GM19467 (cell line): ENCODE results near the gene CALHM2.
"Not testable (repeated sequence)": the region's sequence is repeated elsewhere in the genome, so short reads cannot be mapped to it uniquely, and the experiment has no call there.

Experiments used
- ATAC-seq: cut with Tn5 transposase; IDR thresholded peaks from one replicate; pipeline ENCODE4 v1.9.1; 2021; ENCODE audit warnings: mild to moderate bottlenecking, moderate library complexity; ENCODE audit not compliant: unreplicated experiment

CALHM2 gene

DNA sequence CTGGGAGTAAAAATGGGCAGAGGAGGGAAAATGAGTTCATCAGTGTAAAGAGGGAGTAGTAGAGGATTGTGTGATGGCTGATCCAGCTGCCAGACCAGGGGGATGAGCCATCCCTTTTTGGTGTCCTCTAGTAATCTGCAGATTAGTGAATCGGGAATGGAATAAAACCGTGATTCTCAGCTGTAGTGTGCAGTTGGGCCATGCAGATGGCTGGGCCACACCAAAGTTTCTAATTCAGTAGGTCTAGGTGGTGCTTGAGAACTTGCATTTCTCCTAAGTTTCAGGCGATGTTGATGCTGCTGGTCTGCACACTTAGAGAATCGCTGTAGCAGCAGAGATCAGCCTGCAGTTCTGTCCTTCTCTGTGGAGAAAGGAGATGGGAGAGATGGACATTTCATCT is 33.1 kb downstream of the CALHM2 start:
- ATAC-seq, result no peak

DNA sequence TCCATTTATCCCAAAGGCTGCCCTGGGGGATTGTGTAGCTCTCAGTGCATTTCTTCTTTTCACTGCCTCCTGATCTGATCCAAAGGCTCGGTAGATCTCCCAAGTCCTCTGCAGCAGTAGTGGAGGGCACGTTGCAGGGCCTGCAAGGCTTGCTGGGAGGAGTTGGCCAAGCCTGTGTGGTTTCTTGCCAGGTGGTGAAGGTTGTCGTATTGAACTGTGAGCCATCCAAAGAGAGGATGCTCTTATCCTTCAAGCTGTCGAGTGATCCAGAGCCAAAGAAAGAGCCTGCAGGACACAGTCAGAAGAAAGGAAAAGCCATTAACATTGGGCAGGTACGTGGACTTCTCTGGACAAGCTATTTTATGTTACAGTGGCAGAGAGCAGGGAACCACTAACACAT is 34.6 kb downstream of the CALHM2 start:
- no peak for ATAC-seq

DNA sequence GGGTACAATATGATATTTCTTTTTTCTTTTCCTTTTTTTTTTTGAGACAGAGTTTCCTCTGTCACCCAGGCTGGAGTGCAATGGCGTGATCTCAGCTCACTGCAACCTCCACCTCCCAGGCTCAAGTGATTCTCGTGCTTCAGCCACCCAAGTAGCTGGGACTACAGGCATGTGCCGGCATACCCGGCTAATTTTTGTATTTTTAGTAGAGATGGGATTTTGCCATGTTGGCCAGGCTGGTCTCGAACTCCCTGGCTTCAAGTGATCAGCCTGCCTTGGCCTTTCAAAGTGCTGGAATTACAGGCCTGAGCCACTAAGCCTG is 35.1 kb downstream of the CALHM2 start:
- ATAC-seq, result not testable (repeated sequence)

GRCh38 chr10:103416436-103417147 is 35.6 kb downstream of the CALHM2 start:
- no peak for ATAC-seq

GRCh38 chr10:103415581-103415980 is 36.6 kb downstream of the CALHM2 start:
- ATAC-seq, result no peak

- ATAC-seq, result no peak
These were observed 38.6 kb downstream of the CALHM2 start for GRCh38 chr10:103413564-103413963.

DNA sequence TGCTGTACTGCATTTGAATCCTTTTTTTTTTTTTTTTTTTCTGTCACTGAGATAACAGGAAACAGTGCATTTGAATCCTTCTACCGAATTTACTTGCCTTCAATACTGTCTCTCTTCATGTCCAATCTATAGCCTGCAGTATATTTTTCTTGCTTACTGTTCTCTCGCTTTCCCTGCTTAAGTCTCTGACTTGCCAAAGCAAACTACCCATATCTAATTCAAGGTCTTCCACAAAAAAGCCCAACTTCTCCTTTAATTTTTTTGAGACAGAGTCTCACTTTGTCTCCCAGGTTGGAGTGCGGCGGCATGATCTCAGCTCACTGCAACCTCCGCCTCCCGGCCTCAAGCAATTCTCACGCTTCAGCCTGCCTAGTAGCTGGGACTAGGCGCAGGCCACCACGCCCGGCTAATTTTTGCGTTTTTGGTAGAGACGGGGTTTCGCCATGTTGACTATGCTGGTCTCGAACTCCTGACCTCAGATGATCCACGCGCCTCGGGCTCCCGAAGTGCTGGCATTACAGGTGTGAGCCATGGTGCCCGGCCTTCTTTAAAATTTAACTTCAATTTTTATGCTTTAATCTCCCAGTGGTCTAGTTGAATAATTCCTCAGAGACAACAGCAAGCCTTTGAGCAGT is 54.9 kb downstream of the CALHM2 start:
- no peak for ATAC-seq

DNA sequence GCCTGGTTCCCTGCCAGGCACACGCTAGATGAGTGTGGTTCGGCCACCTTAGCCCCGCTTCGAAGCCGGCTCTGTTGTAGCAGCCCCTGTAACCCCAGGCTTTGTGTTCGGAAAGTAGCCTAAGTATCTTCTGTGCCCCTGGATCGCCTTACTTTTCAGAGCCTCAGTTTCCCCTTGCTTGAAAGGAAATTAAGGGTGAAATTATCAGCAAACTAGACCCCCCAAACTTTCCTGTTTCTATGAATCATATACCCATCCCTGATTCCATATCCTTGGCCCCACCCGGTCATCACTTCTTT is 55.4 kb downstream of the CALHM2 start:
- ATAC-seq, result no peak
